Hepatocyte (in vitro differentiated cells): Measurements from ENCODE around the gene CCBE1.
"Not testable (repeated sequence)": the region's sequence is repeated elsewhere in the genome, so short reads cannot be mapped to it uniquely, and the experiment has no call there.

Experiments
- EZH2 ChIP-seq: fragments of 200-600 bp; sonication (generic); IDR thresholded peaks from 2 replicates; pipeline ENCODE4 v1.6.1; 2016; ENCODE audit warnings: antibody characterized with exemption, mild to moderate bottlenecking, borderline replicate concordance
- TF ChIP-seq, protein P1 (sequence below): fragments of 200-600 bp; sonication (generic); IDR thresholded peaks from 2 replicates; pipeline ENCODE4 v1.5.1; 2016; ENCODE audit warnings: antibody characterized with exemption, mild to moderate bottlenecking; ENCODE audit not compliant: poor library complexity

DNA sequence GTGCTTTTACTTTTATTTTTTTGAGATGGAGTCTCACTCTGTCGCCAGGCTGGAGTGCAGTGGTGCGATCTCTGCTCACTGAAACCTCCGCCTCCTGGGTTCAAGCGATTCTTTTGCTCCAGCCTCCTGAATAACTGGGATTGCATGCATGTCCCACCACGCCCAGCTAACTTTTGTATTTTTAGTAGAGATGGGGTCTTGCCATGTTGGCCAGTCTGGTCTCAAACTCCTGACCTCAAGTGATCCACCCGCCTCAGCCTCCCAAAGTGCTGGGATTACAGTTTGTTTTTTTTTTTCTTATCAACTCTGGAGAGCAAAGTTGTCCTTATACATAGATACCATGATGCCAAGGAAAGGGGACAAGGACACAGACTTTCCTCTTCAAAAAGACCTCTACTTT is 181.3 kb downstream of the CCBE1 start:
- TF ChIP-seq EZH2, result not testable (repeated sequence)
- TF ChIP-seq, protein P1, sequence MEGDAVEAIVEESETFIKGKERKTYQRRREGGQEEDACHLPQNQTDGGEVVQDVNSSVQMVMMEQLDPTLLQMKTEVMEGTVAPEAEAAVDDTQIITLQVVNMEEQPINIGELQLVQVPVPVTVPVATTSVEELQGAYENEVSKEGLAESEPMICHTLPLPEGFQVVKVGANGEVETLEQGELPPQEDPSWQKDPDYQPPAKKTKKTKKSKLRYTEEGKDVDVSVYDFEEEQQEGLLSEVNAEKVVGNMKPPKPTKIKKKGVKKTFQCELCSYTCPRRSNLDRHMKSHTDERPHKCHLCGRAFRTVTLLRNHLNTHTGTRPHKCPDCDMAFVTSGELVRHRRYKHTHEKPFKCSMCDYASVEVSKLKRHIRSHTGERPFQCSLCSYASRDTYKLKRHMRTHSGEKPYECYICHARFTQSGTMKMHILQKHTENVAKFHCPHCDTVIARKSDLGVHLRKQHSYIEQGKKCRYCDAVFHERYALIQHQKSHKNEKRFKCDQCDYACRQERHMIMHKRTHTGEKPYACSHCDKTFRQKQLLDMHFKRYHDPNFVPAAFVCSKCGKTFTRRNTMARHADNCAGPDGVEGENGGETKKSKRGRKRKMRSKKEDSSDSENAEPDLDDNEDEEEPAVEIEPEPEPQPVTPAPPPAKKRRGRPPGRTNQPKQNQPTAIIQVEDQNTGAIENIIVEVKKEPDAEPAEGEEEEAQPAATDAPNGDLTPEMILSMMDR, result not testable (repeated sequence)
